Mammary epithelial cell (primary cell): ENCODE results near the gene BCL11B.

Experiments used
- EZH2 ChIP-seq: IDR thresholded peaks from 2 replicates; pipeline ENCODE4 v1.6.1; 2012; ENCODE audit warnings: low read length, inconsistent platforms, borderline replicate concordance
- TF ChIP-seq, protein P1 (sequence below), 2 donors: IDR thresholded peaks in 1 of 2; conservative IDR thresholded peaks in 1 of 2; 2 replicates each; pipeline ENCODE4 v1.5.1; 2011 to 2012; ENCODE audit warnings: inconsistent platforms in 2 of 2, low read length in 2 of 2, mild to moderate bottlenecking in 2 of 2, control low read depth in 1 of 2, low read depth in 1 of 2; ENCODE audit not compliant: insufficient read depth in 1 of 2; ENCODE audit errors: extremely low read depth in 1 of 2

GRCh38 chr14:99122521-99123125 lies 149.4 kb downstream of the BCL11B start:
- no peak for TF ChIP-seq EZH2
- TF ChIP-seq, protein P1, sequence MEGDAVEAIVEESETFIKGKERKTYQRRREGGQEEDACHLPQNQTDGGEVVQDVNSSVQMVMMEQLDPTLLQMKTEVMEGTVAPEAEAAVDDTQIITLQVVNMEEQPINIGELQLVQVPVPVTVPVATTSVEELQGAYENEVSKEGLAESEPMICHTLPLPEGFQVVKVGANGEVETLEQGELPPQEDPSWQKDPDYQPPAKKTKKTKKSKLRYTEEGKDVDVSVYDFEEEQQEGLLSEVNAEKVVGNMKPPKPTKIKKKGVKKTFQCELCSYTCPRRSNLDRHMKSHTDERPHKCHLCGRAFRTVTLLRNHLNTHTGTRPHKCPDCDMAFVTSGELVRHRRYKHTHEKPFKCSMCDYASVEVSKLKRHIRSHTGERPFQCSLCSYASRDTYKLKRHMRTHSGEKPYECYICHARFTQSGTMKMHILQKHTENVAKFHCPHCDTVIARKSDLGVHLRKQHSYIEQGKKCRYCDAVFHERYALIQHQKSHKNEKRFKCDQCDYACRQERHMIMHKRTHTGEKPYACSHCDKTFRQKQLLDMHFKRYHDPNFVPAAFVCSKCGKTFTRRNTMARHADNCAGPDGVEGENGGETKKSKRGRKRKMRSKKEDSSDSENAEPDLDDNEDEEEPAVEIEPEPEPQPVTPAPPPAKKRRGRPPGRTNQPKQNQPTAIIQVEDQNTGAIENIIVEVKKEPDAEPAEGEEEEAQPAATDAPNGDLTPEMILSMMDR (conservative IDR thresholded peaks at IDR 0.05 in 1 of 2, IDR thresholded peaks at IDR 0.05 in 1 of 2; ENCODE audit: extremely low read depth in 1 of 2, insufficient read depth in 1 of 2, low read depth in 1 of 2, low read length in 2 of 2): no peak
